ENCODE measurements around the gene ANXA7.
A peak's percentile ranks its signal among the peaks of the same experiment; 100 is the strongest.
"Not testable (repeated sequence)": the region's sequence is repeated elsewhere in the genome, so short reads cannot be mapped to it uniquely, and the experiment has no call there.

ANXA7 gene

GRCh38 chr10:73399063-73399462, 14.8 kb downstream of the ANXA7 start:
- no peak for DNase-seq (ENCODE audit: low read depth)
- H3K4me3 ChIP-seq (ENCODE audit: low read length): no peak overlapping the region

DNA sequence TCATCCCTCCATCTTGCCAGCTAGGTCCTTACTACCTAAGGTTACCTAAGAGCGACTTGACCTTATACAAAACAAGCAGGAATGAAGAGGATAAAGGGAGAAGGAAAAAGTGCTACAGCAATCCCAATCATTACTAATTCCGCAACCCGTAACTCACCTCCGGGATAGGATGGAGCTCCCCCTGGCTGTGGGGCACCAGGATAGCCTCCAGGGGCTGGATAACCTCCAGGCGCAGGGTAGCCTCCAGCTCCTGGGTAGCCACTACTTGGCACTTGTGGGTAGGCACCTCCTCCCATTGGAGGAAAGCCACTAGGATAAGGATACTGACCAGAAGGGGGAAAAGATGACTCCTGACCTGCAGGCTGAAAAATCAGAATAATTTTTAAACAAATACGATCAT, 15.8 kb downstream of the ANXA7 start:
- no peak for DNase-seq (ENCODE audit: low read depth)
- no peak for TF ChIP-seq CTCF (IDR thresholded peaks at IDR 0.05; ENCODE audit: insufficient read depth, low read depth, low read length, missing control alignments)
- no peak overlapping the region for H3K4me3 ChIP-seq (ENCODE audit: low read length)

More at GRCh38 chr10:73399063-73399462, 14.8 kb downstream of the ANXA7 start:
- no peak for TF ChIP-seq CTCF (IDR thresholded peaks at IDR 0.05; ENCODE audit: insufficient read depth, low read depth, low read length, missing control alignments)

- not testable (repeated sequence) for DNase-seq (ENCODE audit: low read depth); H3K4me3 ChIP-seq (ENCODE audit: low read length)
Measured at GRCh38 chr10:73394325-73394724, 19.5 kb downstream of the ANXA7 start.

GRCh38 chr10:73388228-73388627, 25.6 kb downstream of the ANXA7 start:
- no peak for TF ChIP-seq CTCF (IDR thresholded peaks at IDR 0.05; ENCODE audit: insufficient read depth, low read depth, low read length, missing control alignments)
- DNase-seq (ENCODE audit: low read depth): no peak
- no peak overlapping the region for H3K4me3 ChIP-seq (ENCODE audit: low read length)

DNA sequence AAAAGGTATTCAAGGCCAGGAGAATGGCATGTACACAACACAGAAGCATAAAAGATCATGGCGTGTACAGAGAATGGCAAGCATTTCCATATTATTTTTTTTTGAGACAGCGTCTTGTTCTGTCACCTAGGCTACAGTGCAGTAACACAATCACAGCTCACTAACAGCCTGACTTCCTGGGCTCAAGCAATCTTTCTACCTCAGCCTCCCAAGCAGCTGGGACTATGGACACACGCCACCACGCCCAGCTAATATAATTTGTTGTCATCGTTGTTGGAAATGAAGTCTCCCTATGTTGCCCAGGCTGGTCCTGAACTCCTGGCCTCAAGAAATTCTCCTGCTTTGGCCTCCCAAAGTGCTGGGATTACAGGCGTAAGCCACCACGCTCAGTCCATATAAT, 27.3 kb downstream of the ANXA7 start:
- no peak for DNase-seq (ENCODE audit: low read depth)
- no peak for TF ChIP-seq CTCF (IDR thresholded peaks at IDR 0.05; ENCODE audit: insufficient read depth, low read depth, low read length, missing control alignments)
- no peak overlapping the region for H3K4me3 ChIP-seq (ENCODE audit: low read length)

GRCh38 chr10:73379064-73379748, 34.7 kb downstream of the ANXA7 start:
- DNase-seq (ENCODE audit: low read depth): no peak
- TF ChIP-seq CTCF (IDR thresholded peaks at IDR 0.05; ENCODE audit: insufficient read depth, low read depth, low read length, missing control alignments): no peak
- no peak overlapping the region for H3K4me3 ChIP-seq (ENCODE audit: low read length)

DNA sequence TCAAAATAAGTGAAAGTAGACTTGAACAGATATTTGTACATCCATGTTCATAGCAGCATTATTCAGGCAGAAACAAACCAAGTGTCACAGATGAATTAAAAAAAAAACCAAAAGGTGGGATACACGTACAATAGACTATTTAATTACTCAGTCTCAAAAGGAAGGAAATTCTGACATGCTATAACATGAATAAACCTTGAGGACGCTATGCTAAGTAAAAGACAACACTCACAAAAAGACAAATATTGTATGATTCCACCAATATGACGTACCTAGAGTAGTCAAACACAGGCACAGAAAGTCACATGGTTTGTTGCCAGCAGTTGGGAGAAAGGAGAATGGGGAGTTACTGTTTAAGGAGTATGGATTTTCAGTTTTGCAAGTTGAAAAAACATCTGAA, 37.2 kb downstream of the ANXA7 start:
- no peak overlapping the region for H3K4me3 ChIP-seq (ENCODE audit: low read length)
- no peak for TF ChIP-seq CTCF (IDR thresholded peaks at IDR 0.05; ENCODE audit: insufficient read depth, low read depth, low read length, missing control alignments)
- peak; percentile 78 for DNase-seq (ENCODE audit: low read depth)

Data from epithelial cell of esophagus (primary cell).